MCF 10A (cell line): ENCODE measurements around the gene PCMTD2. TPM values are rescaled to one million over a fixed set of nuclear protein-coding genes. Genes with fewer than 3 reads are reported as not detected.

ENCODE experiments used
- BruUV-seq: library from RNA; stranded (reverse); fragments of 400-500 nt; replicated peaks from 2 replicates; lab custom pipeline; 2021; lab: Mats Ljungman, UMichigan
- CTCF ChIA-PET: fragments of 300-600 bp; sonication (Branson Sonifier 250); formaldehyde crosslinking; extraction: SDS; loops from one replicate; lab custom pipeline; 2021; ENCODE audit warnings: antibody characterized with exemption, inconsistent platforms; lab: Yijun Ruan, JAX
- POLR2A ChIA-PET: fragments of 300-600, 350-650 bp; sonication (Branson Sonifier 250); formaldehyde crosslinking; extraction: SDS; loops from one replicate; lab custom pipeline; 2020; ENCODE audit warnings: antibody characterized with exemption, inconsistent platforms; lab: Yijun Ruan, JAX
- DNase-seq: peaks from one replicate; pipeline ENCODE4 v3.0.0-alpha.2; 2018; ENCODE audit not compliant: unreplicated experiment
- H3K27ac Mint-ChIP-seq: one replicate; pipeline ENCODE4 v1.8.0; 2022; ENCODE audit warnings: mild to moderate bottlenecking, low read depth, mixed read lengths; ENCODE audit not compliant: unreplicated experiment
- H3K27me3 Mint-ChIP-seq: one replicate; pipeline ENCODE4 v1.8.0; 2022; ENCODE audit warnings: mixed read lengths; ENCODE audit not compliant: insufficient read depth, unreplicated experiment
- H3K36me3 Mint-ChIP-seq: one replicate; pipeline ENCODE4 v1.8.0; 2022; ENCODE audit warnings: mild to moderate bottlenecking, moderate library complexity, mixed read lengths; ENCODE audit not compliant: insufficient read depth, unreplicated experiment
- H3K4me1 Mint-ChIP-seq: one replicate; pipeline ENCODE4 v1.8.0; 2022; ENCODE audit warnings: mixed read lengths; ENCODE audit not compliant: insufficient read depth, unreplicated experiment
- H3K4me3 Mint-ChIP-seq: one replicate; pipeline ENCODE4 v1.8.0; 2022; ENCODE audit warnings: mild to moderate bottlenecking, moderate library complexity, mixed read lengths; ENCODE audit not compliant: unreplicated experiment
- H3K9me3 Mint-ChIP-seq: one replicate; pipeline ENCODE4 v1.8.0; 2022; ENCODE audit warnings: mixed read lengths; ENCODE audit not compliant: unreplicated experiment
- intact Hi-C: fragments of 100-400 bp; cut with micrococcal nuclease; formaldehyde crosslinking; loops from 2 replicates; pipeline ENCODE4 v1.14.1; 2022
- total RNA-seq: library from RNA; stranded (reverse); gene quantifications from 2 replicates; pipeline ENCODE4 v1.2.3, GENCODE V29; 2022
- TF ChIP-seq, protein P1 (sequence below): fragments of 200-600 bp; IDR thresholded peaks from one replicate; pipeline ENCODE4 v1.8.0; 2022; ENCODE audit warnings: antibody characterized with exemption, mild to moderate bottlenecking; ENCODE audit not compliant: unreplicated experiment

PCMTD2 gene
- total RNA-seq, 1 experiment from 2014 or later = 39.4 TPM

DNA sequence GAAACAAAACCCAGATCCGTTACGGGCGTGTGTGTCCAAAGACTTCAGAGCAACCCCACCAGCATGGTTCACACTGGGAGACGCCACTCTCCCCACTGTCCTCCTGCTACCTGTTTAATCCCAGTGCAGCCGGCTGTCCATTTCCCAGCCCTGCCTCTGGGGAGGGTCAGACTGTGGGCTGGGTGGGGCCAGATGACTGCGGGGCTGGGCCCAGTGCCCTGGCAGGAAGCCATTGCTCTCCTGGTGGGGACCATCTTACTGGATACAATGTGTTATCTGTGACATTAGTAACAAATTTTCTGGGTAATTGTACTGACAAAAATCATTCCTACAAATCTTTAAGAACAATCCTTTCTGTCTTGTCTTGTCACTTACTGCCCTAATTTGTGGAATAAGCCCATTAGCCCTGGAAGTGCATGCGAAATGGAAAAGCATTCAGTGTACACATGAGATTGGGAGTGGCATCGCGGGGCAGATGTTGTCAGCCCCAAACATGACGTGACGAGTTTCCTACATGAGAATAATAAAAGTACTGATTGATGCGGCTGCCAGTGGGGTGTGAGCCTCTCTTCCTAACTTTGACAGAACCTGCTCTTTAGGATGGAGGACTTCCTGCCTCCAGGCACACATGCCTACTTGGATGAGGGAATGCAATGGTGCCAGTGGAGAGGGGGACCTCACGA is 37.9 kb upstream of the PCMTD2 start:
- ChIA-PET CTCF (no interaction called here), POLR2A (interaction anchor here (0.6 kb wide), 2 partner anchors 10 to 15 kb away, joined by 3 read pairs; no protein-coding TSS in a partner anchor)
- Mint-ChIP-seq H3K4me3 (no peak overlapping the region), H3K27ac (no peak overlapping the region), H3K27me3 (peaks cover 51% of the 10 kb centered on the region), H3K9me3 (no peaks in the 10 kb centered on the region), H3K4me1 (no peaks in the 10 kb centered on the region), H3K36me3 (no peaks in the 10 kb centered on the region)
- TF ChIP-seq, protein P1, sequence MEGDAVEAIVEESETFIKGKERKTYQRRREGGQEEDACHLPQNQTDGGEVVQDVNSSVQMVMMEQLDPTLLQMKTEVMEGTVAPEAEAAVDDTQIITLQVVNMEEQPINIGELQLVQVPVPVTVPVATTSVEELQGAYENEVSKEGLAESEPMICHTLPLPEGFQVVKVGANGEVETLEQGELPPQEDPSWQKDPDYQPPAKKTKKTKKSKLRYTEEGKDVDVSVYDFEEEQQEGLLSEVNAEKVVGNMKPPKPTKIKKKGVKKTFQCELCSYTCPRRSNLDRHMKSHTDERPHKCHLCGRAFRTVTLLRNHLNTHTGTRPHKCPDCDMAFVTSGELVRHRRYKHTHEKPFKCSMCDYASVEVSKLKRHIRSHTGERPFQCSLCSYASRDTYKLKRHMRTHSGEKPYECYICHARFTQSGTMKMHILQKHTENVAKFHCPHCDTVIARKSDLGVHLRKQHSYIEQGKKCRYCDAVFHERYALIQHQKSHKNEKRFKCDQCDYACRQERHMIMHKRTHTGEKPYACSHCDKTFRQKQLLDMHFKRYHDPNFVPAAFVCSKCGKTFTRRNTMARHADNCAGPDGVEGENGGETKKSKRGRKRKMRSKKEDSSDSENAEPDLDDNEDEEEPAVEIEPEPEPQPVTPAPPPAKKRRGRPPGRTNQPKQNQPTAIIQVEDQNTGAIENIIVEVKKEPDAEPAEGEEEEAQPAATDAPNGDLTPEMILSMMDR = no peak
- no peak for DNase-seq
- intact Hi-C loops = no loop called here
- BruUV-seq = no TSS peak

DNA sequence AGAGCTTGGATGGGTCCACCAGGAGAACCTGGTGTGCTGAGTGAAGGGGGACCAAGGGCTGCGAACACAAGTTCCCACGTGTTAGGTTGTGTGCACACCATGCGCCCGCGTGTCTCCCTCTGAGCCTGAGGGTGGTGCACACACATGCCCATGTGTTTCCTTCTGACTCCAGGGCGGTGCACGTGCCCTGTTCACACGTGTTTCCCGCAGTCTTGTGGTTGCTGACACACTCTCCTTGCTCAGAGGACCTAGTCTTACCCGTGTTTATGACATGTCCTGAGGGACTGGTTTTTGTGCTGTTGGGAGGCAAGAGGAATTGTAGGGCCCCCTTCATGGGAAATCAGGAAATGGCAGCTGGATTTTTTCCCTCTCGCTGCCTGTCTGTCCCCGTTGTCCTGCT is 36.3 kb upstream of the PCMTD2 start:
- H3K9me3 Mint-ChIP-seq = no peaks in the 10 kb centered on the region
- TF ChIP-seq, protein P1 = no peak
- DNase-seq = no peak
- H3K27me3 Mint-ChIP-seq = peaks cover 37% of the 10 kb centered on the region
- intact Hi-C loops = no loop called here
- no peaks in the 10 kb centered on the region for H3K36me3 Mint-ChIP-seq
- no peak overlapping the region for H3K27ac Mint-ChIP-seq
- H3K4me1 Mint-ChIP-seq = peaks cover 6% of the 10 kb centered on the region
- ChIA-PET POLR2A (interaction anchor here (1.1 kb wide), 1 partner anchor 36 kb away, joined by 3 read pairs; the partner anchor contains the start of gene PCMTD2), CTCF (no interaction called here)
- no TSS peak for BruUV-seq
- H3K4me3 Mint-ChIP-seq = no peak overlapping the region

DNA sequence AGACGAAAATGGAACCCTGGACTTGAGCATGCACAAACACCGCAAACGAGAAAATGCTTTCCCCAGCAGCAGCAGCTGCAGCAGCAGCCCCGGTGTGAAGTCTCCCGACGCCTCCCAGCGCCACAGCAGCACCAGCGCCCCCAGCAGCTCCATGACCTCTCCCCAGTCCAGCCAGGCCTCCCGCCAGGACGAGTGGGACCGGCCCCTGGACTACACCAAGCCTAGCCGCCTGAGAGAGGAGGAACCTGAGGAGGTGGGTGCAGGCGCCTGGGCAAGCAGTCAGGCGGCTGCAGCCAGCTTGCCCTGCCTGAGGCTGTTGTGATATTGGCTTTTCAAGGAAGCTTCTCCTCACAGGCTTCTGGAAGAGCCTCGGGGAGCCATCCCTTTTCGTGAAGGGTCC is 35.8 kb upstream of the PCMTD2 start:
- POLR2A ChIA-PET = interaction anchor here (1.1 kb wide), 1 partner anchor 35 kb away, joined by 3 read pairs; the partner anchor contains the start of gene PCMTD2
- H3K9me3 Mint-ChIP-seq = no peaks in the 10 kb centered on the region
- CTCF ChIA-PET = no interaction called here

DNA sequence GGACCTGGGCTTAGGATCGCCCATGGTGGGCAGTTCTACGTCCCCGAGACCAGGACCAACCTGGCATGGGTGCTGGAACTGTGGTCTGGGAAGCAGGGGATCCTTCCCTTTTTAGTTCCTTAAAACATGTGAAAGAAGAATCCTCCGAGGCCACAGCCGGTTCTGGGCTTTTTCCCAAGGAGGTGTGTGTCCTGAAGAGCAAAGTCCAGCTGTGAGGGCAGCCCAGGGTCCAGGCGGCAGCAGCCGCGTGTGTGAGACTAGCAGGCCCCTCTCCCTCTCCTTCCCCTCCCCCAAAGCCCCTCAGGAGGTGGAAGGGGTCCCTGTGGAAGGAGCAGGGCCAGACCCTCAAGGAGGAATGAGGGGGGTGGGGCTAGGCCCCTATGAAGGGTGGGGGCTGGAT is 35.1 kb upstream of the PCMTD2 start:
- no TSS peak for BruUV-seq
- no peak overlapping the region for H3K27ac Mint-ChIP-seq
- CTCF ChIA-PET = interaction anchor here (1.0 to 1.1 kb wide), 2 partner anchors 64 to 101 kb away, joined by 3 to 4 read pairs; no protein-coding TSS in a partner anchor

More for the DNA sequence above, 35.8 kb upstream of the PCMTD2 start:
- no peak overlapping the region for H3K4me3 Mint-ChIP-seq
- H3K27ac Mint-ChIP-seq = no peak overlapping the region
- intact Hi-C loops = no loop called here
- DNase-seq = no peak
- TF ChIP-seq, protein P1 = no peak
- no peaks in the 10 kb centered on the region for H3K36me3 Mint-ChIP-seq
- no TSS peak for BruUV-seq
- peaks cover 31% of the 10 kb centered on the region for H3K27me3 Mint-ChIP-seq
- peaks cover 6% of the 10 kb centered on the region for H3K4me1 Mint-ChIP-seq

More for the DNA sequence above, 35.1 kb upstream of the PCMTD2 start:
- TF ChIP-seq, protein P1 = no peak
- POLR2A ChIA-PET = interaction anchor here (1.1 kb wide), 1 partner anchor 35 kb away, joined by 3 read pairs; the partner anchor contains the start of gene PCMTD2
- Mint-ChIP-seq H3K9me3 (no peaks in the 10 kb centered on the region), H3K36me3 (no peaks in the 10 kb centered on the region), H3K27me3 (peaks cover 24% of the 10 kb centered on the region), H3K4me3 (no peak overlapping the region), H3K4me1 (peaks cover 6% of the 10 kb centered on the region)
- DNase-seq = no peak
- intact Hi-C loops = no loop called here
